Activated CD4-positive, alpha-beta memory T cell treated with anti-CD3 and anti-CD28 coated beads for 36 hours (primary cell): ENCODE results near the gene MRM1. TPM values are rescaled to one million over a fixed set of nuclear protein-coding genes. Genes with fewer than 3 reads are reported as not detected.
A peak's percentile ranks its signal among the peaks of the same experiment; 100 is the strongest.

Experiments used
- CTCF ChIA-PET: fragments of 350-600 bp; sonication (Branson Sonifier 250); formaldehyde crosslinking; loops from one replicate; lab custom pipeline; 2021; ENCODE audit warnings: antibody characterized with exemption, inconsistent platforms; lab: Charles Lee
- POLR2A ChIA-PET: fragments of 350-600 bp; sonication (Branson Sonifier 250); formaldehyde crosslinking; loops from one replicate; lab custom pipeline; 2021; ENCODE audit warnings: antibody characterized with exemption; lab: Charles Lee
- DNase-seq: peaks from one replicate; pipeline ENCODE4 v3.0.0-alpha.2; 2020
- H3K27ac Mint-ChIP-seq: one replicate; pipeline ENCODE4 v1.8.0; 2021; ENCODE audit warnings: mixed read lengths
- H3K27me3 Mint-ChIP-seq: one replicate; pipeline ENCODE4 v1.8.0; 2021; ENCODE audit warnings: mixed read lengths
- H3K36me3 Mint-ChIP-seq: one replicate; pipeline ENCODE4 v1.8.0; 2021; ENCODE audit warnings: mixed read lengths
- H3K4me1 Mint-ChIP-seq: one replicate; pipeline ENCODE4 v1.8.0; 2021; ENCODE audit warnings: low read depth, mixed read lengths
- H3K4me3 Mint-ChIP-seq: one replicate; pipeline ENCODE4 v1.8.0; 2021; ENCODE audit warnings: mild to moderate bottlenecking, mixed read lengths
- H3K9me3 Mint-ChIP-seq: one replicate; pipeline ENCODE4 v1.8.0; 2021; ENCODE audit warnings: mixed read lengths
- intact Hi-C: fragments of 100-400 bp; cut with micrococcal nuclease; formaldehyde crosslinking; loops from one replicate; pipeline ENCODE4 v1.15.1; 2023
- total RNA-seq, 2 experiments: library from RNA; stranded (reverse); gene quantifications; one replicate each; pipeline ENCODE4 v1.2.3, GENCODE V29; 2021

Gene MRM1
- total RNA-seq, 2 experiments from 2014 or later: 13.5 to 14.6 TPM

DNA sequence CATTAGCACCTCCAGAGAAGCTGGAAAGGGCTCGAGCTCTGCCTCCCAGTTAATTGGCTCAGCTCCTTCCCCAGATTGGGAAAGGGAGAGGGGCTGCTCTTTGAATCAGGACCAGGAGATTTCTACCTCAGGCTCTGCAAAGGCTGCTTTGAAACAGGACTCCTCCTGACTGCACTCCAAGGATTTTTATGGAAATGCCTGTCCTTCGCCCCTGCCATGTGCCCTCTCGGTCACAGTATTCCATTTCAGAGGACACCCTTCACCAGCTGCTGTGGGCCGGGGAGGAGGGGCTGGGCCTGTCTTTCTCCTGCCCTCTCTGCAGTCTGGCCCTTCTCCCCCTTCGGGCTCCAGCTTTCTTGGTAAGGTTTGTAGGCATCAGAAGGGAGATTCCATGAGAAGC, 13.6 kb downstream of the MRM1 start:
- no peaks in the 10 kb centered on the region for H3K36me3 Mint-ChIP-seq
- ChIA-PET POLR2A (no interaction called here), CTCF (interaction anchor here (1.0 to 3.8 kb wide), 2 partner anchors 11 to 15 kb away, joined by 3 to 12 read pairs; no protein-coding TSS in a partner anchor)
- DNase-seq: no peak
- H3K4me1 Mint-ChIP-seq: no peaks in the 10 kb centered on the region
- no peaks in the 10 kb centered on the region for H3K27me3 Mint-ChIP-seq
- intact Hi-C loops: no loop called here
- no peaks in the 10 kb centered on the region for H3K9me3 Mint-ChIP-seq
- H3K4me3 Mint-ChIP-seq: no peak overlapping the region
- H3K27ac Mint-ChIP-seq: no peak overlapping the region

GRCh38 chr17:36616061-36617029, 15.0 kb downstream of the MRM1 start:
- intact Hi-C loops: no loop called here
- H3K27ac Mint-ChIP-seq: no peak overlapping the region
- ChIA-PET POLR2A (no interaction called here), CTCF (interaction anchor here (0.7 to 3.8 kb wide), 4 partner anchors 9 to 14 kb away, joined by 3 to 12 read pairs (median 4); no protein-coding TSS in a partner anchor)
- H3K4me1 Mint-ChIP-seq: no peaks in the 10 kb centered on the region
- no peak overlapping the region for H3K4me3 Mint-ChIP-seq
- no peaks in the 10 kb centered on the region for H3K9me3 Mint-ChIP-seq
- no peaks in the 10 kb centered on the region for H3K27me3 Mint-ChIP-seq
- no peaks in the 10 kb centered on the region for H3K36me3 Mint-ChIP-seq
- DNase-seq: no peak

- POLR2A ChIA-PET: no interaction called here
- intact Hi-C loops: no loop called here
- Mint-ChIP-seq H3K36me3 (no peaks in the 10 kb centered on the region), H3K27ac (no peak overlapping the region), H3K9me3 (no peaks in the 10 kb centered on the region), H3K4me1 (no peaks in the 10 kb centered on the region), H3K4me3 (no peak overlapping the region), H3K27me3 (no peaks in the 10 kb centered on the region)
- CTCF ChIA-PET: interaction anchor here (0.8 kb wide), 1 partner anchor 8 kb away, joined by 3 read pairs; no protein-coding TSS in a partner anchor
- no peak for DNase-seq
Observed at GRCh38 chr17:36617773-36618172, 16.4 kb downstream of the MRM1 start.

DNA sequence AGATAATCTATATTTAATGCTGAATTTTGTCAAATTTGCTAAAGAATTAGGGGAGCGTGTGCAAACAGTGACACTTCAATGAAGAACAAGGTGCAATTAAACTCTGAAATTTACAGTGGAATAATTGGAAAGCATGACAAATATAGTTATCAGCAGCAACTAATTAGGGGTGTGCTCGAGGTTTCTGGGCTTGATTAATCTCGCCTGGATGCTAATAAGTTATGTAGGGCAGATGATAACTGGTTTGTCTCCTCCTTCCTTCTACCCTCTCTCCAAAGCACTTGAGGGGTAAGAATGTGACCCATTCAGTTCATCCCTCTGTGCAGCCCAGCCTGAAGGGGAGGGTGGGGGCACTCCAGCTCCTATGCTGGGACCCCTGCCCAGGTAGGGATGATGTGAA, 21.9 kb downstream of the MRM1 start:
- ChIA-PET CTCF (no interaction called here), POLR2A (no interaction called here)
- Mint-ChIP-seq H3K9me3 (no peaks in the 10 kb centered on the region), H3K36me3 (no peaks in the 10 kb centered on the region), H3K4me1 (no peaks in the 10 kb centered on the region), H3K27me3 (no peaks in the 10 kb centered on the region), H3K27ac (no peak overlapping the region), H3K4me3 (no peak overlapping the region)
- intact Hi-C loops: loop anchor here (10.0 kb wide), 2 partner anchors 132 to 752 kb away; partner anchors contain the start of gene C17orf78
- DNase-seq: no peak

- no peaks in the 10 kb centered on the region for H3K9me3 Mint-ChIP-seq
- no peak overlapping the region for H3K27ac Mint-ChIP-seq
- ChIA-PET POLR2A (no interaction called here), CTCF (interaction anchor here (0.5 to 3.1 kb wide), 24 partner anchors 9 to 1178 kb away, joined by 3 to 29 read pairs (median 4); partner anchors contain the start of gene MRM1)
- no peaks in the 10 kb centered on the region for H3K27me3 Mint-ChIP-seq
- DNase-seq: no peak
- intact Hi-C loops: loop anchor here (5.0 to 10.0 kb wide), 3 partner anchors 82 to 750 kb away; partner anchors contain the start of gene C17orf78
- H3K36me3 Mint-ChIP-seq: no peaks in the 10 kb centered on the region
- H3K4me3 Mint-ChIP-seq: no peak overlapping the region
- H3K4me1 Mint-ChIP-seq: no peaks in the 10 kb centered on the region
Observed at GRCh38 chr17:36625188-36625587, 23.8 kb downstream of the MRM1 start.

- Mint-ChIP-seq H3K36me3 (no peaks in the 10 kb centered on the region), H3K27me3 (peaks cover under 1% of the 10 kb centered on the region), H3K9me3 (no peaks in the 10 kb centered on the region), H3K4me3 (no peak overlapping the region), H3K4me1 (no peaks in the 10 kb centered on the region), H3K27ac (no peak overlapping the region)
- no peak for DNase-seq
- POLR2A ChIA-PET: no interaction called here
- CTCF ChIA-PET: interaction anchor here (0.6 to 6.6 kb wide), 10 partner anchors 9 to 617 kb away, joined by 3 to 67 read pairs (median 7); partner anchors contain the start of gene MRM1
- intact Hi-C loops: loop anchor here (5.0 to 10.0 kb wide), 3 partner anchors 80 to 748 kb away; partner anchors contain the start of gene C17orf78
Observed at GRCh38 chr17:36627101-36627500, 25.7 kb downstream of the MRM1 start.

- Mint-ChIP-seq H3K4me3 (no peak overlapping the region), H3K27ac (no peak overlapping the region), H3K9me3 (no peaks in the 10 kb centered on the region), H3K27me3 (peaks cover 6% of the 10 kb centered on the region), H3K4me1 (no peaks in the 10 kb centered on the region), H3K36me3 (no peaks in the 10 kb centered on the region)
- POLR2A ChIA-PET: no interaction called here
- intact Hi-C loops: loop anchor here (5.0 to 10.0 kb wide), 3 partner anchors 79 to 746 kb away; partner anchors contain the start of gene C17orf78
- no peak for DNase-seq
- CTCF ChIA-PET: interaction anchor here (0.6 to 6.6 kb wide), 16 partner anchors 8 to 746 kb away, joined by 3 to 67 read pairs (median 4); partner anchors contain the start of gene MRM1
Observed at GRCh38 chr17:36628576-36628975, 27.2 kb downstream of the MRM1 start.

DNA sequence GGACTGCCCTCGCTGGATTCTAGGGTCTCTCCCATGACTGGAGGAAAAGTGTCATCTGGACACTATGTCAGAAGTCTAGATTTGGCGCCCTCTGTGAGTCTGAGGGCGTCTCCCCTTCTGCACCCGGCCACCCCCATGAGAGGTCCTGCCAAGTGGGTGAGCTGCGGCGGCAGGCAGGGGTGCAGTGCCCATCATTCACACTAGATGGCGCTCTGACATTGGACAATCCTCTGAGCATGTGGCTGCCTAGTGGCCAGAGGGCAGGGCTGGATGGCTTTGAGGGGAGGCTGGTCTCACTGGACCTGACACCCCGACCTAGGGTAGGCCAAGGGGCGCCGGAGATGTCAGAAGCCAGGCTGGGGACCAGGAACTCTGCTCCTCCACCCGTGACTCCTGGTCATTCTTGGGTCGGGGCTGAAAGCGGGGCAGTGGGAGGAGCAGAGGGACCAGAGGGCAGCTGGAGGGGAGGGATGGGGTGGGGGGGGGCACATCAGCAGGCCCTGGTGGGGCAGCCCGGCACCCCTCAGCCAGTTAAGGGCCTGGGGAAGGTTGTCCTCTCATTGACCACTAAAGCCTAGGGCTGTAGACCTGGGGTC, 28.0 kb downstream of the MRM1 start:
- intact Hi-C loops: loop anchor here (1.0 to 10.0 kb wide), 4 partner anchors 78 to 745 kb away; partner anchors contain the start of gene C17orf78
- ChIA-PET CTCF (interaction anchor here (0.6 to 6.6 kb wide), 14 partner anchors 14 to 744 kb away, joined by 3 to 67 read pairs (median 4); partner anchors contain the start of gene MRM1), POLR2A (no interaction called here)
- Mint-ChIP-seq H3K4me1 (no peaks in the 10 kb centered on the region), H3K4me3 (no peak overlapping the region), H3K27ac (no peak overlapping the region), H3K36me3 (no peaks in the 10 kb centered on the region), H3K9me3 (no peaks in the 10 kb centered on the region), H3K27me3 (peaks cover 6% of the 10 kb centered on the region)
- DNase-seq: peak; percentile 86

DNA sequence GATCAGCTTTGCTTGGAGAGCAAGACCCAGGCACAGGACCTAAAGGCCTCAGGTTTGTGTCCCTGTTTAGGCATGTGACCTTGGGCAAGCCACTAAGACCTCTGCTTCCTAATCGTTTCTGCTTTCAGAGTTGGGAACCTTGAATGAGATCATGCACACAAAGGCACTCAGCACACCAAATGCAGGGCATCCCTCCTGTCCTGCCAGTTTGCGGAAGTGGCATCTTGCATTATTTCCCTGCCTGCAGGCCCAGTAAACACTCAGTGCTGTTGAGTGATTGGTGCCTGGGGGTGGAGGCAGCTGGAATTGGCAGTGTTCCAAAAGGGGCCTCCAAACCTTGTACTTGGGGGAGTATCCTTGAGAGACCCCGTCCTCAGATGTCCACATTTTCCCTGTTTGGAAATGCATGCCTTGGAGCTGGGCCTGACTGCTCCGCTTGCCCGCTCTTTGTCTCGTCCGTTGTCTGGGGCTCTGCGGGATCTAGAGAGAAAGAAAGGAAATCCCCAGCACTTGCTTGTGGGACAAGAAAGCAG, 28.7 kb downstream of the MRM1 start:
- Mint-ChIP-seq H3K27ac (no peak overlapping the region), H3K4me3 (no peak overlapping the region), H3K9me3 (no peaks in the 10 kb centered on the region), H3K36me3 (no peaks in the 10 kb centered on the region), H3K4me1 (no peaks in the 10 kb centered on the region), H3K27me3 (peaks cover 9% of the 10 kb centered on the region)
- ChIA-PET POLR2A (no interaction called here), CTCF (interaction anchor here (0.6 to 6.6 kb wide), 9 partner anchors 14 to 743 kb away, joined by 3 to 67 read pairs (median 5); no protein-coding TSS in a partner anchor)
- no peak for DNase-seq
- intact Hi-C loops: loop anchor here (1.0 to 10.0 kb wide), 4 partner anchors 77 to 745 kb away; partner anchors contain the start of gene C17orf78

DNA sequence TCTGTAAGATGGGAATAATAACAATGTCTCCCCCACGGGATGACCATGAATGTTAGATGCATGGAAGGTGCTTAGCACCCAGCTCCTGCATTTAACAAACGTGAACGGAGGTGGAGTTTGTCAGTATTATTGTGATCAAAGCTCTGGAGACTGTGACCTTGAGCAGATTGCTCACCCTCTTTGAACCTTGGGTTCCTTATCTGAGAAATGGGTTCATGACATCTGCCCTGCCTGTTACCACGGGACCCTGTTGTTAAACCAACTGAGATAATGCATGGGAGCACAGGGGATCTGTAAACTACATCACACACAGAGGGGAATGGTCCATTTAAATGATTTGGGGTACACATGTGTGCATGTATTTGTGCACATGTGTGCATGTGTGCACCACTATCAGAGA, 29.6 kb downstream of the MRM1 start:
- no peaks in the 10 kb centered on the region for H3K4me1 Mint-ChIP-seq
- H3K27ac Mint-ChIP-seq: no peak overlapping the region
- H3K9me3 Mint-ChIP-seq: no peaks in the 10 kb centered on the region
- CTCF ChIA-PET: interaction anchor here (2.0 to 6.6 kb wide), 3 partner anchors 124 to 742 kb away, joined by 5 to 67 read pairs (median 37); no protein-coding TSS in a partner anchor
- no peaks in the 10 kb centered on the region for H3K36me3 Mint-ChIP-seq
- H3K4me3 Mint-ChIP-seq: no peak overlapping the region
- H3K27me3 Mint-ChIP-seq: peaks cover 11% of the 10 kb centered on the region
- POLR2A ChIA-PET: no interaction called here
- intact Hi-C loops: no loop called here
- DNase-seq: no peak

- H3K36me3 Mint-ChIP-seq: no peaks in the 10 kb centered on the region
- H3K9me3 Mint-ChIP-seq: no peaks in the 10 kb centered on the region
- POLR2A ChIA-PET: no interaction called here
- H3K4me3 Mint-ChIP-seq: no peak overlapping the region
- no peak for DNase-seq
- H3K27me3 Mint-ChIP-seq: peaks cover 11% of the 10 kb centered on the region
- no peak overlapping the region for H3K27ac Mint-ChIP-seq
- no peaks in the 10 kb centered on the region for H3K4me1 Mint-ChIP-seq
- intact Hi-C loops: no loop called here
- CTCF ChIA-PET: interaction anchor here (1.4 to 6.6 kb wide), 2 partner anchors 122 to 414 kb away, joined by 4 to 67 read pairs; no protein-coding TSS in a partner anchor
Observed at GRCh38 chr17:36632916-36633771, 31.8 kb downstream of the MRM1 start.
